ENCODE measurements around the gene GIPR.

The GIPR gene

GRCh38 chr19:45641274-45642105 lies 26.5 kb upstream of the GIPR start:
- TF ChIP-seq POLR2A (IDR thresholded peaks at IDR 0.05; ENCODE audit: low read depth, low read length) = no peak
- DNase-seq (ENCODE audit: insufficient read length, low spot score) (peak; percentile 83), FAIRE-seq (peak; percentile 88)

- FAIRE-seq (no peak), DNase-seq (ENCODE audit: insufficient read length, low spot score) (peak; percentile 76)
- no peak for TF ChIP-seq POLR2A (IDR thresholded peaks at IDR 0.05; ENCODE audit: low read depth, low read length)
Observed at GRCh38 chr19:45643024-45643926, 24.7 kb upstream of the GIPR start.

GRCh38 chr19:45643927-45644771 lies 23.9 kb upstream of the GIPR start:
- FAIRE-seq (no peak), DNase-seq (ENCODE audit: insufficient read length, low spot score) (no peak)
- no peak for TF ChIP-seq POLR2A (IDR thresholded peaks at IDR 0.05; ENCODE audit: low read depth, low read length)

GRCh38 chr19:45645068-45645630 lies 22.9 kb upstream of the GIPR start:
- FAIRE-seq = no peak
- DNase-seq (ENCODE audit: insufficient read length, low spot score) = no peak
- no peak for TF ChIP-seq POLR2A (IDR thresholded peaks at IDR 0.05; ENCODE audit: low read depth, low read length)

GRCh38 chr19:45645631-45646344 lies 22.2 kb upstream of the GIPR start:
- FAIRE-seq (no peak), DNase-seq (ENCODE audit: insufficient read length, low spot score) (peak; percentile 84)
- TF ChIP-seq POLR2A (IDR thresholded peaks at IDR 0.05; ENCODE audit: low read depth, low read length) = no peak

- TF ChIP-seq POLR2A (IDR thresholded peaks at IDR 0.05; ENCODE audit: low read depth, low read length) = no peak
- FAIRE-seq = no peak
- DNase-seq (ENCODE audit: insufficient read length, low spot score) = no peak
Observed at GRCh38 chr19:45646345-45646698, 21.7 kb upstream of the GIPR start.

GRCh38 chr19:45650722-45651121 lies 17.3 kb upstream of the GIPR start:
- no peak for DNase-seq (ENCODE audit: insufficient read length, low spot score)
- no peak for FAIRE-seq

GRCh38 chr19:45653634-45654033 lies 14.4 kb upstream of the GIPR start:
- no peak for TF ChIP-seq POLR2A (IDR thresholded peaks at IDR 0.05; ENCODE audit: low read depth, low read length)
- DNase-seq (ENCODE audit: insufficient read length, low spot score) (no peak), FAIRE-seq (no peak)

More at GRCh38 chr19:45650722-45651121, 17.3 kb upstream of the GIPR start:
- no peak for TF ChIP-seq POLR2A (IDR thresholded peaks at IDR 0.05; ENCODE audit: low read depth, low read length)

GRCh38 chr19:45655073-45655472 lies 12.9 kb upstream of the GIPR start:
- FAIRE-seq (no peak), DNase-seq (ENCODE audit: insufficient read length, low spot score) (no peak)
- TF ChIP-seq POLR2A (IDR thresholded peaks at IDR 0.05; ENCODE audit: low read depth, low read length) = no peak

- FAIRE-seq (no peak), DNase-seq (ENCODE audit: insufficient read length, low spot score) (no peak)
- TF ChIP-seq POLR2A (IDR thresholded peaks at IDR 0.05; ENCODE audit: low read depth, low read length) = no peak
Observed at GRCh38 chr19:45657520-45658167, 10.4 kb upstream of the GIPR start.

GRCh38 chr19:45659096-45659729 lies 8.8 kb upstream of the GIPR start:
- FAIRE-seq (no peak), DNase-seq (ENCODE audit: insufficient read length, low spot score) (no peak)
- TF ChIP-seq POLR2A (IDR thresholded peaks at IDR 0.05; ENCODE audit: low read depth, low read length) = no peak

GRCh38 chr19:45660636-45661035 lies 7.4 kb upstream of the GIPR start:
- no peak for DNase-seq (ENCODE audit: insufficient read length, low spot score)
- TF ChIP-seq POLR2A (IDR thresholded peaks at IDR 0.05; ENCODE audit: low read depth, low read length) = no peak
- no peak for FAIRE-seq
